Esophagus muscularis mucosa (tissue), 4 donors: Measurements from ENCODE around the gene STX1A. TPM values are rescaled to one million over a fixed set of nuclear protein-coding genes. Genes with fewer than 3 reads are reported as not detected.

Experiments
- DNase-seq: peaks from one replicate; pipeline ENCODE4 v3.0.0-alpha.2; 2017; ENCODE audit errors: extremely low spot score
- H3K27ac ChIP-seq, 4 donors: fragments of 200-600 bp; sonication (generic); replicated peaks in 1 of 4; 1 replicate in 3 of 4; 2 replicates in 1 of 4; pipeline ENCODE4 v1.5.1; 2016 to 2019; ENCODE audit warnings: mild to moderate bottlenecking in 1 of 4
- H3K27me3 ChIP-seq, 4 donors: fragments of 200-600 bp; sonication (generic); one replicate each; pipeline versions ENCODE4 v1.5.1 to v1.6.0; 2016 to 2019
- H3K36me3 ChIP-seq, 4 donors: fragments of 200-600 bp; sonication (generic); one replicate each; pipeline ENCODE4 v1.5.1; 2016 to 2019
- H3K4me1 ChIP-seq, 4 donors: fragments of 200-600 bp; sonication (generic); one replicate each; pipeline ENCODE4 v1.5.1; 2016 to 2019
- H3K4me3 ChIP-seq, 4 donors: fragments of 200-600 bp; sonication (generic); 1 replicate in 2 of 4; 2 replicates in 2 of 4; pipeline ENCODE4 v1.5.1; 2016 to 2019; ENCODE audit warnings: mild to moderate bottlenecking in 4 of 4, moderate library complexity in 1 of 4
- H3K9me3 ChIP-seq, 4 donors: fragments of 200-600 bp; sonication (generic); 1 replicate in 3 of 4; 2 replicates in 1 of 4; pipeline ENCODE4 v1.5.1; 2016 to 2019
- EP300 ChIP-seq: sonication (generic); formaldehyde crosslinking; IDR thresholded peaks from one replicate; pipeline ENCODE4 v1.6.1; 2017; ENCODE audit warnings: antibody characterized with exemption
- POLR2A ChIP-seq: fragments of 450-650 bp; IDR thresholded peaks from one replicate; pipeline ENCODE4 v1.6.1; 2017; ENCODE audit warnings: antibody characterized with exemption, moderate library complexity, mild to moderate bottlenecking, low read depth
- POLR2AphosphoS5 ChIP-seq, 2 donors: sonication (generic); formaldehyde crosslinking; IDR thresholded peaks; one replicate each; pipeline ENCODE4 v1.6.1; 2017; ENCODE audit warnings: antibody characterized with exemption in 2 of 2
- WGBS: methylation state at CpG from one replicate; pipeline ENCODE4 v1.1.5; 2018; 5-methylcytosine and 5-hydroxymethylcytosine counted together
- intact Hi-C: fragments of 100-400 bp; cut with DNase I; formaldehyde crosslinking; loops from one replicate; pipeline ENCODE4 v1.15.1; 2023
- total RNA-seq, 4 donors: library from RNA; depleted of rRNA; stranded (reverse); fragments of >200 nt; gene quantifications; one replicate each; pipeline versions ENCODE4 v1.1.0 to v1.2.1, GENCODE V29; 2016
- TF ChIP-seq, protein P1 (sequence below), 3 experiments: fragments of 200-600 bp in 2 of 3; fragments of 450-650 bp in 1 of 3; sonication (generic) in 2 of 3; IDR thresholded peaks; one replicate each; pipeline ENCODE4 v1.5.1; 2017 to 2019; ENCODE audit warnings: antibody characterized with exemption in 3 of 3, mild to moderate bottlenecking in 2 of 3, moderate library complexity in 1 of 3

The STX1A gene
- total RNA-seq, 4 donors from 2014 or later: 7.1 to 16.0 (median 9.6) TPM

DNA sequence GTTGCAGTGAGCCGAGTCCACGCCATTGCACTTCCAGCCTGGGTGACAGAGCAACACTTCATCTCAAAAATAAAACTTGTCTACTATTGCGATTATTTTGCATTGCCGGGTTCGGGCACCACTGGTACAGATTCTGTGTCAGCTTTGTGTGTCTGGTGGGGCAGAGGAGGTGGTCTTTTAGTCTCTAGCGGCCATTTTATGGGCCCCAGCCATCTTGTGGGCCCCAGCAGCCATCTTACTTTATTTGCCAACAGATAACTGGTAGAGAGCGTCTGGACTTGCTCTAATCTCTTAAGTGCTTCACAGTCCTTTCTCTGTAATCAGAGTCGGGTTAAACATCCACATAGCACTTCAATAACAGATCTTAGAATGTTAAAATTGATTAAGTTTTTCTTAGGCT is 31.2 kb downstream of the STX1A start:
- Histone ChIP-seq H3K27ac (no peak overlapping the region), H3K4me1 (peaks cover 7 to 17% (median 14%) of the 10 kb centered on the region in 4 donors), H3K27me3 (no peaks in the 10 kb centered on the region), H3K9me3 (no peaks in the 10 kb centered on the region), H3K36me3 (peaks cover 43 to 69% (median 64%) of the 10 kb centered on the region in 4 donors), H3K4me3 (no peak overlapping the region)
- intact Hi-C loops: no loop called here
- 97% methylated on average over 7 of the region's 8 CpGs for WGBS
- no peak for DNase-seq
- no peak for TF ChIP-seq POLR2A
- no peak for TF ChIP-seq POLR2AphosphoS5 (IDR thresholded peaks at IDR 0.05)
- TF ChIP-seq, protein P1, sequence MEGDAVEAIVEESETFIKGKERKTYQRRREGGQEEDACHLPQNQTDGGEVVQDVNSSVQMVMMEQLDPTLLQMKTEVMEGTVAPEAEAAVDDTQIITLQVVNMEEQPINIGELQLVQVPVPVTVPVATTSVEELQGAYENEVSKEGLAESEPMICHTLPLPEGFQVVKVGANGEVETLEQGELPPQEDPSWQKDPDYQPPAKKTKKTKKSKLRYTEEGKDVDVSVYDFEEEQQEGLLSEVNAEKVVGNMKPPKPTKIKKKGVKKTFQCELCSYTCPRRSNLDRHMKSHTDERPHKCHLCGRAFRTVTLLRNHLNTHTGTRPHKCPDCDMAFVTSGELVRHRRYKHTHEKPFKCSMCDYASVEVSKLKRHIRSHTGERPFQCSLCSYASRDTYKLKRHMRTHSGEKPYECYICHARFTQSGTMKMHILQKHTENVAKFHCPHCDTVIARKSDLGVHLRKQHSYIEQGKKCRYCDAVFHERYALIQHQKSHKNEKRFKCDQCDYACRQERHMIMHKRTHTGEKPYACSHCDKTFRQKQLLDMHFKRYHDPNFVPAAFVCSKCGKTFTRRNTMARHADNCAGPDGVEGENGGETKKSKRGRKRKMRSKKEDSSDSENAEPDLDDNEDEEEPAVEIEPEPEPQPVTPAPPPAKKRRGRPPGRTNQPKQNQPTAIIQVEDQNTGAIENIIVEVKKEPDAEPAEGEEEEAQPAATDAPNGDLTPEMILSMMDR (IDR thresholded peaks at IDR 0.05): no peak
- TF ChIP-seq EP300: no peak

DNA sequence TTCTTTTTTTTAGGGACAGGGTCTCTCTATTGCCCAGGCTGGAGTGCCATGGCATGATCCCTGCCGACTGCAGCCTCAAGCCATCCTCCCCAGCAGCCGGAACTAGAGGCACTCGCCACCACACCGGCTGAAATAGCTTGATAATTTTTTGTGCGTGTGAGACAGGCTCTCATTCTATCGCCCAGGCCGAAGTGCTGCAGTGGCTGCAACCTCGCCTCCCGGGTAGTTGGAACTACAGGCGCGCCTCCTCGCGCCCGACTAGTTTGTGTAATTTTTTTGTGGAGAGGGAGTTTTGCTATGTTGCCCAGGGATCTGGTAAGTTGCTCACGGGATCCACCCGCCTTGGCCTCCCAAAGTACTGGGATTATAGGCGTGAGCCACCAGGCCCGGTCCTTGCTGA is 34.2 kb downstream of the STX1A start:
- intact Hi-C loops: no loop called here
- Histone ChIP-seq H3K27ac (no peak overlapping the region), H3K9me3 (no peaks in the 10 kb centered on the region), H3K27me3 (no peaks in the 10 kb centered on the region), H3K36me3 (peaks cover 27 to 39% (median 37%) of the 10 kb centered on the region in 4 donors), H3K4me3 (no peak overlapping the region), H3K4me1 (peaks cover 30 to 44% (median 39%) of the 10 kb centered on the region in 4 donors)
- TF ChIP-seq POLR2AphosphoS5 (IDR thresholded peaks at IDR 0.05): no peak
- TF ChIP-seq, protein P1 (IDR thresholded peaks at IDR 0.05): no peak
- WGBS: 95% methylated on average over 18 of the region's 18 CpGs
- no peak for DNase-seq

DNA sequence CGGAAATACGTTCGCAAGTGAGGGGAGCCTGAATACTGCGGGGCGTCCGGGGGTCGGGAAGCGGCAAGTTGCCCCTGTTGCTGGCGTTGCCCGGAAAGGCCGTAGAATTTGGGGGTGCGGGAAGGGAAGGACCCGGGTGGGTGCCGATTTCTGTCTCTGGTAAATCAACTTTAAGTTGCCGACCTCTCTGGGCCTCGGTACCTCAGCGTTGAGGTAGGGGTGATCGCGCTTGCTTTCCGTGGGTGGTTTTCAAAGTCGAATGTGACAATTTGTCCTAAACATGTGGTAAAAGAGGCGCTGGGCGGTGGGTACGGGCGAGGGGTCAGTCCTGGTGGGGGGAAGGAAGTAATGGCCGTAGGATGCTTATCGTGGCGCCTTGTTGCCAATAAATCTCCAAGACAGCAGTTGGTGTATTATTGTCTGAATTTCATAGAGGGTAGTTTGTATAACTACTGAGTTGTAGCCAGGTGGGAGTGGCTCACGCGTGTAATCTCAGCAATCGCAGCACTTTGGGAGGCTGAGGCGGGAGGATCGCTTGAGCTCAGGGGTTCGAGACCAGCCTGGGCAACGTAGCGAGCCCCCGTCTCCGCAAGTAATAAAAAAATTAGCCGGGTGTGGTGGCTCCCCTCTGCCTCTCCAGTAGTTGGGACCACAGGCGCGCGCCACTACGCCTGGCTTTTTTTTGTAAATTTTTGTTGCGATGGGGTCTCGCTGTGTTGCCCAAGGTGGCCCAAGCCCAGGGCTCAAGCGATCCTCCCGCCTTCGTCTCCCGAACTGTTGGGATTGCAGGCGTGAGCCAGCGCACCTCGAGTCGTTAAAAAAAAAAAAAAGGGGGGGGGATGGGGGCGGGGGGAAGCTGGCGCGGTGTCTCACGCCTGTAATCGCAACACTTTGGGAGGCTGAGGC is 35.4 kb downstream of the STX1A start:
- peaks cover 22 to 37% (median 25%) of the 10 kb centered on the region in 4 donors for H3K36me3 ChIP-seq
- 32% methylated on average over 55 of the region's 58 CpGs for WGBS
- H3K4me3 ChIP-seq: peak overlapping the region; percentile 71 to 97 (median 80)
- H3K9me3 ChIP-seq: no peaks in the 10 kb centered on the region
- H3K4me1 ChIP-seq: peaks cover 31 to 57% (median 50%) of the 10 kb centered on the region in 4 donors
- H3K27me3 ChIP-seq: no peaks in the 10 kb centered on the region
- TF ChIP-seq EP300 (no peak), POLR2AphosphoS5 (IDR thresholded peaks at IDR 0.05) (no peak), POLR2A (no peak)
- TF ChIP-seq, protein P1 (IDR thresholded peaks at IDR 0.05): no peak
- no peak for DNase-seq
- H3K27ac ChIP-seq: peak overlapping the region; percentile 79 to 87 (median 85)
- intact Hi-C loops: loop anchor here (5.0 kb wide), 1 partner anchor 33 kb away; the partner anchor contains the start of gene STX1A

DNA sequence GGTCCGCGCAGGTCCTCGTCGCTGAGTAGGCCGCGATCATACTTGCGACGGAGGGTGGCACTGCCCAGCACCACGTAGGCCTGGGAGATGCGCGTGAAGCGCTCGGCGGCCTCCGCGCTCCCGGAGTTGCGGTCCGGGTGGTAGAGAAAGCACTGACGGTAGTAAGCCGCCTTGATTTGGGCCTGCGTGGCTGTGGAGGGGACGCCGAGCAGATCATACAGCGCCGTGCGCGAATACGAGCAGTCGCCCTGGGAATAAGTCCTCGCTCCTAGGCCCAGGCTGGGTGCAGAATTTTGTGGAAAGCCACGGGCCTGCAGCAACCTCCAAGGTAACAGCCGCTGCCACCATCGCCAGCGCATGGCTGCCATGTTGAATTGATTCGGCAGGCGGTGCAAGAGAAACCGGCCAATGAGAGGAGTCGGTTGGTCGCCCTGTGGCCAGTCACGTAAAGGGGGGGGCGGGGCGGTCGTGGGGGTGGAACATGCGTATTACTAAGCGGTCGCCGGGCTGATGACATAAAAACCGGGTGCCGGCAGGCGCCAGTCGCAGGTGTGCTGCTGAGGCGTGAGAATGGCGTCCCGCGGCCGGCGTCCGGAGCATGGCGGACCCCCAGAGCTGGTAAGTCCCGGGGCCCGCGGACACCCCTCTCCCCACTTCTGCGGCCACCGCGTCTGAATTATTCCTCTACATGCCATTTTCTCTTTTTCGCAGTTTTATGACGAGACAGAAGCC is 36.2 kb downstream of the STX1A start, which contains the start of the genes BUD23 and DNAJC30:
BUD23 (plus strand) TSS at position 542 of the 732 bp plus-strand sequence; CDS start at position 571, 29 bp downstream.
DNAJC30 (minus strand) TSS at position 398 of the 732 bp plus-strand sequence; CDS start at position 368, 30 bp downstream.
- TF ChIP-seq POLR2AphosphoS5 (IDR thresholded peaks at IDR 0.05): peak; percentile 77 to 89
- peak; percentile 18 for TF ChIP-seq POLR2A
- no peak for TF ChIP-seq EP300
- TF ChIP-seq, protein P1 (IDR thresholded peaks at IDR 0.05): no peak
- Histone ChIP-seq H3K27me3 (no peaks in the 10 kb centered on the region), H3K4me3 (peak within 1 kb of the TSS; percentile 71 to 97 (median 80)), H3K36me3 (peaks cover 19 to 37% (median 24%) of the 10 kb centered on the region in 4 donors), H3K9me3 (no peaks in the 10 kb centered on the region), H3K27ac (peak within 1 kb of the TSS; percentile 79 to 87 (median 85)), H3K4me1 (peaks cover 31 to 61% (median 50%) of the 10 kb centered on the region in 4 donors)
- WGBS: under 1% methylated on average over 24 of the region's 68 CpGs
- intact Hi-C loops: loop anchor here (5.0 kb wide), 1 partner anchor 34 kb away; the partner anchor contains the start of gene STX1A
- DNase-seq: peak; percentile 100
